HG02885 (cell line): ENCODE results near the gene RETREG3.

Experiments
- ATAC-seq: cut with Tn5 transposase; IDR thresholded peaks from one replicate; pipeline ENCODE4 v1.9.1; 2021; ENCODE audit warnings: mild to moderate bottlenecking; ENCODE audit not compliant: unreplicated experiment, poor library complexity

RETREG3 gene

DNA sequence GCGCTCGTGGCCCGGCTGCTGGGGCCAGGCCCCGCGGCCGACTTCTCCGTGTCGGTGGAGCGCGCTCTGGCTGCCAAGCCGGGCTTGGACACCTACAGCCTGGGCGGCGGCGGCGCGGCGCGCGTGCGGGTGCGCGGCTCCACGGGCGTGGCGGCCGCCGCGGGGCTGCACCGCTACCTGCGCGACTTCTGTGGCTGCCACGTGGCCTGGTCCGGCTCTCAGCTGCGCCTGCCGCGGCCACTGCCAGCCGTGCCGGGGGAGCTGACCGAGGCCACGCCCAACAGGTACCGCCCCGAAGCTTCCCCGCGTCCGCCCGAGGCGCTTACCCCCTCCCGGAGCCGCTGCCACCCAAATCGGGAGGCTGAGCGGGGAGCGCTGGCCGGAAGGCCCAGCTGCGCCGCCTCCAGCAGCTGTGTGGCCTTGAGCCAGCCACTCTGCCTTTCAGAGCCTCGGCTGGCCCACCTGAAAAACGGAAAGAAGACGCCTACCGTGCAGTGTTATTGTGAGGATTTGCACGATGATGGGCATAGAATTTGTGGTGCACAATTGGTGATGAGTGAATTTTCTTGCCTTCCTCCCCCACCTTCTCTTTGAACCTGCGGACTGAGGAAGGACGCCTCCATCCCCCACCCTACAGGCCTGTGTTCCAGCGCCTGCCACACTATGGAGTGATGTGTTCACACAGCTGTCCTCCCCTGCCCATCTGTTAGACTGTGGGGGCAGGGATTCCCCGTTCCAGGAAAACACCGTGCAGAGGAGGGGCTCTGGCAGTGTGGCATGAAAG, 72.6 kb downstream of the RETREG3 start:
- peak; percentile 73 for ATAC-seq

DNA sequence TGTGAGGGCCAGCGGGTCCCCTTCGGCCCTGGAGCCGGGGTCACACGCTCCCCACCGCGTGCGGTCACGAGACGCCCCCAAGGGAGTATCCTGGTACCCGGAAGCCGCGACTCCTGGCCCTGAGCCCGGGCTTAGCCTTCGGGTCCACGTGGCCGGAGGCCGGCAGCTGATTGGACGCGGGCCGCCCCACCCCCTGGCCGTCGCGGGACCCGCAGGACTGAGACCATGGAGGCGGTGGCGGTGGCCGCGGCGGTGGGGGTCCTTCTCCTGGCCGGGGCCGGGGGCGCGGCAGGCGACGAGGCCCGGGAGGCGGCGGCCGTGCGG, 73.2 kb downstream of the RETREG3 start, which contains the start of gene NAGLU:
Gene NAGLU, plus strand, starts transcription at position 194 of the 324 bp plus-strand sequence. Its CDS starts 32 bp downstream, at position 226.
- peak; percentile 91 for ATAC-seq

DNA sequence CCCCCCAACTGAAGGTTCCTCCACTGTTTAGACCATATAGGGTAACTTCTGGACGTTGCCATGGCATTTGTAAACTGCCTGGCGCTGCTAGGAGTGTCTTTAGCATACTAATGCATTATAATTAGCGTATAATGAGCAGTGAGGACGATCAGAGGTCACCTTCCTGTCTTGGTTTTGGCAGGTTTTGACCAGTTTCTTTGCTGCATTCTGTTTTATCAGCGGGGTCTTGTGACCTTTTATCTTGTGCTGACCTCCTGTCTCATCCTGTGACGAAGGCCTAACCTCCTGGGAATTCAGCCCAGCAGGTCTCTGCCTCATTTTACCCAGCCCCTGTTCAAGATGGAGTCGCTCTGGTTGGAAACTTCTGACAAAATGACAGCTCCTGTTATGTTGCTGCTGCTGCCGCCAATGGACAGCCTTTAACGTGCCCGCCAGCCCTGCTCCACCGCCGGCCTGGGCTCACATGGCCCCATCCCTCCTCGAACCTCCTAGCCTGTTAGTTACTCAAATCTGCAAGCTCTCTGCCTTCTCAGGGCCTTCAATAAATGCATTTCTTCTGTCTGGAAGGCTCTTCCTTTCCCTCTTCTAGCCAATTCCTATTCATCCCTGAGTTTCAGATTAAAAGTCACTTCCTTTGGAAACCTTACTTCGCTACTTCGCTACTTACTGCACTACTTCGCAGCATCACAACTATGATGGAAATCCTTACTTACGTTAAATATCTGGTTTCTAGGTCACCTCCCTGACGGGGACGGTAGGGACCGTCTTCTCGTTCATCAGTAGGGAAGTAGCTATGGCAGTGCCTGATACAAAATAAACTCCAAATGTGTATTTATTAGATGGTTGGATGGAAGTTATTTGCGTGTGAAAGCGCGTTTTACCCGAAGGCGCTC, 73.8 kb downstream of the RETREG3 start:
- ATAC-seq, result no peak

DNA sequence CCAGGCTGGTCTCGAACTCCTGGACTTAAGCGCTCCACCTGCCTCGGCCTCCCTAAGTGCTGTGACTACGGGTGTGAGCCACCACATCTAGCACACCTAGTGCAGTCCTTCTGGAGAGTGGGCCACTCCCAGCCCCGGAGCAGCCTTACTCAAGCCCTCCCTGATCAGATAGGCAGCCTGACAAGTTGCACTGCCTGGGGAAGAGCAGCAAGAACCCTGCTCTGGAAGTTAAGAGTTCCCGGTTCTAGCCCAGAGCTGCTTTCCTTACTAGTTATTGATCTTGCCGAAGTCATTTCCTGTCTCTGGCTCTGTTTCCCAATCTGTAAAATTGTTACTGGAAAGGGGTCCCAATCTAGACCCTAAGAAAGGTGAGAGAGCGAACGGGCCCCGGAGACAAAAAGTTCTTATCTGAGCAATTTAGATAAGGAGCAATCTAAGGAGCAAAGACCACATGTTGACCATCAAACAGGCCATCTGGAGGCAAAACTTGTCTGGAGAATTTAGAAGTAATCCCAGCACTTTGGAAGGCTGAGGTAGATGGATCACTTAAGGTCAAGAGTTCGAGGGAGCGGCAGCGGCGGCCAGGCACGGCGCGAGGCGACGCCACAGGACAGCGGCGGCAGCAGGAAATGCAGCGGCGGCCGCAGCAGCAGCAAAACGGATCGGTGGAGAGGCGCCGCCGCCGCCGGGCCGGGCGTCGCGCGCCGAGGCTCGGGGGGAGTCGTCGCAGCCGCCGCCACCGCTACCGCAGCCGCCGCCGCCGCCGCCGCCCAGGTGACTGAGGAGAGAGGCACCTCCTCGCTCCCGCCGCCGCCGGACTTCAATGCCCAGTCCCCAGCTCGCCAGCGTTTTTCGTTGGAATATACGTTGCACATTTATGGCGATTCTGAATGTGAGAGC, 77.5 kb downstream of the RETREG3 start:
- no peak for ATAC-seq

DNA sequence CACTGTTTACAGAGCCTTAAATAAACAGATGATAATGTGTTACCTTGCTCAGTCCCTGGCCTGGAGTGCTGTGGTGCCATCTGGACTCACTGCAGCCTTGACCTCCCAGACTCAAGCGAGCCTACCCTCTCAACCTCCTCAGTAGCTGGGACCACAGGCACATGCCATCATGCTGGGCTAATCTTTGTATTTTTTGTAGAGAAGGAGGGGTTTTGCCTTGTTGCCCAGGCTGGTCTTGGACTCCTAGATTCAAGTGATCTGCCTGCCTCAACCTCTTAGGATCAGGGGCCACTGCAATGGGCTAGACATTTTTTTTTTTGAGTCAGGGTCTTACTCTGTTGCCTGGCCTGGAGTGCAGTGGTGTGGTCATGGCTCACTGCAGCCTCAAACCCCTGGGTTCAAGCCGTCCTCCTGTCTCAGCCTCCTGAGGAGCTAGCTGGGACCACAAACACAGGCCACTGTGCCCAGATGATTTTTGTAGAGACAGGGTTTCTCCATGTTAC, 78.2 kb downstream of the RETREG3 start:
- no peak for ATAC-seq
